Stimulated activated naive CD4-positive, alpha-beta T cell (primary cell): ENCODE results near the gene TSPAN14.

Experiments
- DNase-seq, 6 experiments: peaks; one replicate each; lab custom pipeline; 2025; lab: John Stamatoyannopoulos, UW

The TSPAN14 gene

DNA sequence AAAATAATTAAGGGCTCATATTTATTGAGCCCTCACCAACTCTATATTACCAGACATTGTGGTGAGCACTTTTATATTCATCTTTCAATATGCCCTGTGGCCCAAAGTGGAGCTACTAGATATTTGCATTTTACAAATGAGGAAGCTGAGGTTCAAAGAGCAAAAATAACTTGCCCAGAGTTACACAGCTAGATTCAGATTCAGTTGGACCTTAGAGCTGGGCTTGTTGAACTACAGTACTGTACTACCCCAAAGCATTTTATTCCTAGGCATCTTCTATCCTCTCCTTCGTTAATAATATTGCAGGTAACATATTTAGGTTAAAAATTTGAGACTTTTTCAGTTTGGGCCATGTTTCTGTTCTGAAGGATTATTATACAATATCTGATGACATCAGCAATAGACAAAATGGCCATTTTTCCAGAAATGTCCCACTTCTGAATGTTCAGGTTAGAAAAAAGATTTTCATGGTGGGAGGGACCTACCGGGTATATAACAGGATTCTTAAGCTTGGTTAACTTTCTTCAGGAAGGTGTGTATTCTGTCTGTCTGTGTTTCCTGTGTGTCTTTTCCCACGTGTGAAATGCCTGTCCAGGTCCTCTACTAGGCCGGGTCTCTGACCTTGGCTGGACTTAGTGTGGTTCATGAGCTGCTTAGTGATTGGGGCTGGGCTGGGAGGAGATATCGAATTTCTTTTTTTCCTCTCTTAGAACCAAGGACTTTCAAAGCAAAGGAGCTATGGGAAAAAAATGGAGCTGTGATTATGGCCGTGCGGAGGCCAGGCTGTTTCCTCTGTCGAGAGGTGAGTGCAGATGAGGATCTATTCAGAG is 32.2 kb upstream of the TSPAN14 start:
- no peak for DNase-seq

DNA sequence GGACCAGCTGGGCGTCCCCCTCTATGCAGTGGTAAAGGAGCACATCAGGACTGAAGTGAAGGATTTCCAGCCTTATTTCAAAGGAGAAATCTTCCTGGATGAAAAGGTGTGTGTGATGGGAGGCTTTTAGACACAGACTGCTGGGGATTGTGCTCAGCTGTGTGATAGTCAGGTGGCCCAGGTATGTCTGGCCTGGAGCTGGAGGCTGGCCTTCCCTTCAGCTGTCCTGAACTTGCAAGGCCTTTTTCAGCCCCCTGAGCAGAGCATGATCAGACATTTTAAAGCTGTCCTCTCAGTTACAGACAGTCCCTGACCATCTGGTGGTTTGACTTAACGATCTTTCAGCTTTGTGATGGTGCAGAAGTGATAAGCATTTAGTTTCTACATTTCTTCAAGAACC is 28.2 kb upstream of the TSPAN14 start:
- no peak for DNase-seq

GRCh38 chr10:80427541-80427940 is 26.6 kb upstream of the TSPAN14 start:
- no peak for DNase-seq

DNA sequence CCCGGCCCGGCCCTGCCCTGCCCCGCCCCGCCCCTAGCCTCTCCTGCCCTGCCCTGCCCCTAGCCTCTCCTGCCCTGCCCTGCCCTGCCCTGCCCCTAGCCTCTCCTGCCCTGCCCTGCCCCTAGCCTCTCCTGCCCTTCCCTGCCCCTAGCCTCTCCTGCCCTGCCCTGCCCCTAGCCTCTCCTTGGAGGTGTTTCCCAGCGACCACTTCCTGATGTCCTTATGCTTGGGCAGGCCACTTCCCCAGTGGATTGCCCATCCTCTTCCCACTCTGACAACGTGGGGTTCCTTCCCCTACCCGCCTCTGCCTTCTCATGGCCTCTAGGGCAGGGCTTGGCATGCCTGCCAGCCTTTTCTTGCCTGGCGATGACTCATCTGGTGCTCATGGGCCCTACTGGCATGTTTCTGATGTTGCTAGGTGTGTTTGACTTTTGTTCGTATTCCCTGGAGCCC is 24.6 kb upstream of the TSPAN14 start:
- DNase-seq: no peak

- DNase-seq: no peak
Observed at GRCh38 chr10:80433134-80433533, 21.0 kb upstream of the TSPAN14 start.

DNA sequence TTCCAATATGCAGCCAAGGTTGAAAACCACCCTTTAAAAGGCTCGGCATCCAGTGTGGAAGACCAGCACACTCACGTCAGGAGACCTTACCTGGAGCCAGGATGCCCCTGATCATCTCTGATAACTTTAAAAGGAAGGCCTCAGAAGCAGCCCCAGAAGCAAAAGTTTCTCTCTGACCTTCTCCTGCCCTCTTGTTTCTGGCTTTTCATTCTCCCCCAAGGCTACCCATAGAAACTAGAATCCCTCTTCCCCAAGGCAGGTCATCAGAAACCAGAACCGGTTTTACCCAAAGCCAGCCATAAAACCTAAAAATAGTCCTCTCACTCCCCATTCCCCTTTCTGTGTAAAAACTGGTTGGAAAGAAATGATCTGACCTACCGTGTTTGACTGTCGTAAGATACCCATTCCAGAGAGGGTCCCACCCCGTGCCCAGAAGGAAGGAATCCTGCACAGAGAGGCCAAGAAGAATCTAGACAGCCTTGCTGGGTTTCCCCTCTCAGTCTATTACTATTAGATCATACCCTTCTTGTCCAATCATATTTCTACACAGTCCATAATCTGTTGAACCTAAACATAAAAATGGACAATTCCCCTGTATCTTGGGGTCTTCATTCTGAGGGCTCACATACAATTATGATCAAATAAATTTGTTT is 17.5 kb upstream of the TSPAN14 start:
- no peak for DNase-seq

DNA sequence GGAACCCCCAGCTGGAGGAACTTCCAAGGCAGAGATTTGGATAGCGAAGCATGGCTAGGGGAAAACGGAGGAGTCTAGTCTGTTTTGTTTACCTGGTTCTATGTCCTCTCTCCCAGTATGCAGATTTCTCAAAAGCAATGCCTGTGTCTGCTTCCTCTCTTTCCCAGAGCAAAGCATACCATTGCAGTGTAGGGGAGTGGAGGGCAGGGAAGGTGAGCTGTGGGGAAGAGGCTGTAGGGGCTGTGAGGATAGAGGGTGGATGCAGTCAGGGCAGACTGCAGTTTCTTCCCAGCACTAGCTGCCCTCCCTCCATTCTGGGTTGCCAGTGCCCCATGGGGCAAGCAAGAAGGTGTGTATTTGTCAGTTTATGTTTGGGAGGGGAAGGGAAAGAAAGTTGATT is 16.9 kb upstream of the TSPAN14 start:
- DNase-seq: no peak

DNA sequence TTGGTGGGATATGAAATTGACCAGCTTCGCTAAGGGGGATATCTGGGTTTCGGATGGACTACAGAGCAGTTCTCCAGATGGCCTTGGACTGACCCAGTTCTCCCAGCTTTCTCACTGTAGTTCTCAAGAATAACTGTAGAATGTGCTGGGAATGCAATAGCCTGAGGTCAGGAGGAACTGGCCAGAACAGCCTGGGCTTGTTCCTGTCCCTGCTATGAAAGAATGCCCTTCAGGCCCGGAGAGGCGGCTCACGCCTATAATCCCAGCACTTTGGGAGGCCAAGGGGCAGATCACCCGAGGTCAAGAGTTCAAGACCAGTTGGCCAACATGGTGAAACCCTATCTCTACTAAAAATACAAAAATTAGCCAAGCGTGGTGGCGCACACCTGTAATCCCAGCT is 12.3 kb upstream of the TSPAN14 start:
- DNase-seq: no peak

DNA sequence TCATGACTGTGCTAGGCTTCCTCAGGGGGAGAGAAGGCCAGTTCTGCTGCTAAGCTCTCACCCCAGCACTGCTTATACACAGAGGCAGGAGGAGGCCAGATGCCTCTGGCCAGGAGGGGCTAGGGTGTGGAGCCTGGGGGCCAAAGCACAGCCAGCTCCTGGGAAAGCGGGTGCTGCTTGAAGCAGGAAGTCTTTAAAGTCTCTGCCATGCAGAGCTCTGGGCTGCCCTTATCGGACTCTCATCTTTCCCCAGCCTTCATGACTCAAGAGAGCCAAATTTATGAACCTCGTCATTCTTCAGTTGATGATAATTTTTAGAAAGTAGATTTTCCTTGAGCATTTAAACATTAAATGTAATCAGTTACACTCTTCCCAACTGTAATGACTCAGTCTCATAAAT is 11.2 kb upstream of the TSPAN14 start:
- DNase-seq: no peak

GRCh38 chr10:80443531-80443974 is 10.6 kb upstream of the TSPAN14 start:
- peak in 3 of 6 experiments; percentile 17 to 47 (median 41) for DNase-seq

GRCh38 chr10:80444124-80444523 is 10.0 kb upstream of the TSPAN14 start:
- no peak for DNase-seq

DNA sequence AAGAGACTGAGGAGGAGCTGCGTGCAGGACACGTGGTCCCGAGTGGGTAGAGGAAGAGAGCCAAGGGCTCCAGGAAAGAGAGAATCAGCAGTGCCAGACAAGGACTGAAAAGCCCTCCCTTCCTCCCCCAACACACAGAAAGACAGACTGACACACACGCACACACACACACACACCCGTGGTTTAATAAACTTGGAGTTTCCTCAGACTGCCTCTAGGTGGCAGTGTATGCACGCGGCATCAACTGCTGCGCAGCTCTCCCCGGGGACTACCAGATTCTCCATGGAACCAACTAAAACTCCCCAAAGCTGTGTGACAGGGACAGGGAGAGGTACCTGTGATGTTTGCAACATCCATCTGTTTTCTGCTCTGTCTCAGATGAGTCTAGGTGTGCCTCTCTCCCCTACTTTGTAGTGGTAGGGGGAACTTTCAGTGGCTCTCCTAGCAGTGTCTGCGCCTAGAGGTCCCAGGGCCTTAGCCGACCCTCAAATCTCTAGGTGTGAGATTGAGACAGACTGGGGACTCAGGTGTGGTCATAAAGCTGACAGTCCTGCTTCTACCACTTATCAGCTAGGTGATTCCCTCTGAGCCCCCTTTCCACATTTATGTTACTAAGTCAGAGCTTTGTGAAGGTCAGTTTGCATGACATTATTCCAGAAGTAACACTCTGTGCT is 9.3 kb upstream of the TSPAN14 start:
- DNase-seq: peak in 5 of 6 experiments; percentile 36 to 83 (median 65)

DNA sequence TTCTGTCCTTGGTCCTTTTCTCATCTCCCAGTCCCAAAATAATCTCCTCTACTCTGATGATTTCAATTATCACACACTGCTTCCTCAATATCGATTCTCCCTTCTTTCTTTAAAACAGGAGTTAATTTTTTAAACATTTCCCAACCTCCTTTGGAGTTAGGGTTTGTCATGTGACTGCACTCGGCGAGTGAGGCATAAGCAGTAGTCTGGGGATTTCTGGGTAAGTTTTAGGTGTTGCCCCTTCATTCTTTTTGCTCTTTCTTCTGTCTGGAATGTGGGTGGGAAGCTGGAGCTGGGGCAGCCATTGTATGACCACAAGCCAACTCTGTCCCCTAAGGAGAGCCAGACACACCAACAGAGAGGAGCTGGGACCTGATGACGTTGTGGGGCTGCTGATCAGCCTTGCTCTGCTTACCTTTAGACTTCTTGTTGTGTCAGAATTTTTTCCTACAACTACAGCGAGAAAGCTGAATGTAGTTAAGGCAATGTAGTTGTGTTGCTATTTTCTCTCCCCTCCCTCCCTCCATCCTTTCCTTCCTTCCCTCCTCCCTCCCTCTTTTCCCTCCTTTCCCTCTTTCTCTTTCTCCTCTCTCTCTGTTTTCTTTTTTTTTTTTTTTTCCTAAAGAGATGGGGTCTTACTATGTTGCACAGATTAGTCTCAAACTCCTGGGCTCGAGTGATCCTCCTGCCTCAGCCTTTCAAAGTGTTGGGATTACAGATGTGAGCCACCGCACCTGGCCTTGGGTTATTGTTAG is 6.5 kb upstream of the TSPAN14 start:
- peak in 1 of 6 experiments; percentile 30 for DNase-seq

DNA sequence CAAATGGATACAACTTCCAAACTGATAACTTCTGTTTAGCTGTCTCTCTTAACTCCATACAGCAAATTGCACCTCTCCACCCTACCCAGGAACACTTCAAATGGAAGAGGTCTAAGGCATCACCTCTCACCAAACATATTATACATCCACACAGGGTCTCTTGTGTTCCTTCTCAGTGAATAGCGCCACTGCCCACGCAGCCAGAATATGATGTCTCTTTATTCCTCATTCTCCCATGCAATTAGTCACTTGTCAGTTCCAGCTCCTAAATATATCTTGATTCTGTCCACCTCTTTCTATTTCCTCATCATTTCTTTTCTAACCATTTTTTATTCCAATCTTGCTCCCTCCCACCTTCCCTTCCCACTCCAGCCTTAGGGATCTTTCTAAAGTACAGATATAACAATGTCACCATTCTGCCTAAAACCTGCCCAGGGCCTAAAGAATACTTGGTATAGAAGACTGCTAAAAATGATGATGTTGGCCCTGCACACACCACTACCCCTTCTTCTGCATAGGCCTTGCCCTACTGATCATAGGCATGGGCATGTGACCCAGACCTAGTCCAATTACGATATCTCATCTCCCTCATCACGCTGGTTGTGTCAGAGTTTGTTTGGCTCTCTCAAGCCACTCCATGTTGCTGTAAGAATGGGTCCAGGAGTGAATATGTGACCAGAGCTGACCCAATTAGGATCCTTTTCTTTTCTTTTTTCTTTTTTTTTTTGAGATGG is 5.7 kb upstream of the TSPAN14 start:
- no peak for DNase-seq

DNA sequence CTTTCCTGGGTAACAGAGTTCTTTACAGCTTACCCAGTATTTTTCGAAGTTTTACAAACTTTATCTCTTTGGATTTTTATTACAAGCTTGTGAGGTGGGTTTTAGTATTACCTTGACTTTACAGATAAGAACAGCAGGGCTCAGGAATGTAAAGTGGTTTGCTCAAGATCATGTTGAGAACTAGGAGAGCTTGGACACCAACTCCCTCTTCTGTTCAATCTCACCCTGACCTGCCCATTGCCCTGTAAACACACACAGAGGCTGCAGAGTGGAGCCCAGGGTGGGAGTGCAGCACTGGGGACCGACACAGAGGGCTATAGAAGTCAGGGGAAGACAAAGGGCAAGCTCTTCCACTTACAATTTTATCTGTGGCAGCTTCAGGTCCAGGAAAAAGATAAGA is 4.6 kb upstream of the TSPAN14 start:
- DNase-seq: no peak

- no peak for DNase-seq
Observed at GRCh38 chr10:80451132-80451531, 3.0 kb upstream of the TSPAN14 start.

GRCh38 chr10:80452069-80452468 is 2.0 kb upstream of the TSPAN14 start:
- no peak for DNase-seq

GRCh38 chr10:80452640-80453039 is 1.5 kb upstream of the TSPAN14 start:
- no peak for DNase-seq

DNA sequence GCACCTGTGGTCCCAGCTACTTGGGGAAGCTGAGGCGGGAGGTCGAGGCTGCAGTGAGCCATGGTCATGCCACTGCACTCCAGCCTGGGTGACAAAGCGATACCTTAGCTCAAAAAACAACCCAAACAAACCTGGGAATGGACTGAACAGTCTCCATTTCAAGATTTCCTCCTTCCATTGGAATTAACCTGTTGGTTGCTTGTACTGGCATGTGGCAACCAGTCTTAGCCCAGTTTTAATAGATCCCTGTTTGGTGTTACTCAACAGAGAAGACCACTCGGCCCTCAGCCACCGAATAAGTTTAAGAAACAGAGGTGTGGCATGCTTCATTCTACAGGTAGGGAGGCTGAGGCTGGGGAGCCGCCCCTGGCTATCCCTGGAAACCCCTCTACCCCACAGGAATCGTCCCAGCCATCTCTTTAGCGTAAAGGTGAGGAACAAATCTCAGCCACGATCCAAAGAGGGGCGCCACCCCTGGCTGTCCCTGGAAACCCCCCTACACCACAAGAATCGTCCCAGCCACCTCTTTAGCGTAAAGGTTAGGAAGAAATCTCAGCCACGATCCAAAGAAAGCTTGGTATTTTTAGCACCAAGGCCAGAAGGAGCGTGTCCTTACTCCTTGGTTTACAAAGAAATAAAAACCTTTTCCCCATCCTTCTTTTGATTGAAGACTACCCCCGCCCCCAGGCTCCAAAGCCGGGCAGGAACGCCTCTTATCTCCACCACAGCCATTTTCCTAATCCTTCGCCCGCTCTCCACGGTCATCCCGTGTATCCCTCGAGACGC is 861 bp upstream of the TSPAN14 start:
- peak in 2 of 6 experiments; percentile 15 to 38 for DNase-seq
